Pancreas (tissue), 10 donors: ENCODE results near the gene CCSER1. TPM values are rescaled to one million over a fixed set of nuclear protein-coding genes. Genes with fewer than 3 reads are reported as not detected.

Experiments used
- ATAC-seq, 4 donors: fragments of 200-7000 bp; cut with Tn5 transposase; one replicate each; pipeline versions ENCODE4 v1.8.0 to v1.9.1; 2020; ENCODE audit warnings: mild to moderate bottlenecking in 4 of 4, moderate library complexity in 4 of 4
- DNase-seq, 6 donors: peaks; one replicate each; pipeline ENCODE4 v3.0.0-alpha.2; 2020
- FAIRE-seq: peaks from 2 replicates; lab custom pipeline; 2012; peaks lifted over from hg19 to GRCh38; lab: Jason Lieb, UNC
- H3K27ac ChIP-seq, 4 donors: fragments of 200-600 bp; sonication (generic); 1 replicate in 3 of 4; 2 replicates in 1 of 4; pipeline versions ENCODE4 v1.5.0 to v1.8.0; 2020
- H3K27me3 ChIP-seq, 4 donors: fragments of 200-600 bp; one replicate each; pipeline ENCODE4 v1.8.0; 2021
- H3K36me3 ChIP-seq, 3 donors: fragments of 200-600 bp; sonication (generic) in 1 of 3; one replicate each; pipeline versions ENCODE4 v1.5.0 to v1.8.0; 2020 to 2021
- H3K4me1 ChIP-seq, 3 donors: fragments of 200-600 bp; one replicate each; pipeline ENCODE4 v1.8.0; 2021
- H3K4me3 ChIP-seq, 4 donors: fragments of 200-600 bp; sonication (generic) in 2 of 4; one replicate each; pipeline versions ENCODE4 v1.5.0 to v1.8.0; 2020 to 2021
- H3K9me3 ChIP-seq, 4 donors: fragments of 200-600 bp; one replicate each; pipeline ENCODE4 v1.8.0; 2021
- CTCF ChIP-seq, 4 donors: fragments of 200-600 bp; sonication (generic) in 3 of 4; IDR thresholded peaks; one replicate each; pipeline versions ENCODE4 v1.5.0 to v1.8.0; 2021; ENCODE audit warnings: antibody characterized with exemption in 4 of 4
- WGBS, 2 donors: extraction: QIAGEN DNeasy Blood & Tissue Kit; methylation state at CpG; one replicate each; pipeline ENCODE4 v1.1.7; 2013; 5-methylcytosine and 5-hydroxymethylcytosine counted together
- intact Hi-C, 3 donors: fragments of 100-400 bp; cut with DNase I; formaldehyde crosslinking; loops; one replicate each; pipeline versions ENCODE4 v1.11.1 to v1.14.2; 2022
- polyA plus RNA-seq, 2 donors: library from polyadenylated mRNA; stranded (reverse); fragments of 200-250 nt; gene quantifications; one replicate each; pipeline ENCODE4 v1.2.3, GENCODE V29; 2013
- total RNA-seq, 6 donors: library from RNA; stranded (reverse); fragmentation: NEBNext Ultra II Directional in 4 of 6; extraction: Animal tissue kit (Norgen Biotek cat#: 25700) in 4 of 6; gene quantifications; one replicate each; pipeline versions ENCODE4 v1.2.1 to v1.2.4, GENCODE V29; 2021 to 2023
- donor health status: healthy with polysubstance abuse.
- donor health status: DM: no; HTN: no; CAD: no; lungs with moderate emphysema.
- donor health status: DM: no; HTN: no; CAD: no.
- donor health status: control.
- donor health status: control.
- donor health status: Bipolar disorder and iron deficiency.
- donor health status: DM: yes; HTN: yes; CAD: no.
- donor health status: DM: no; HTN: no; CAD: no.
- donor health status: DM: no; HTN: no; CAD: no.
- donor health status: DM: yes; HTN: yes; CAD: no.

CCSER1 gene
- total and polyA plus RNA-seq, 8 donors, result 0.99 to 12.7 (median 5.1) TPM

GRCh38 chr4:90245837-90246236, 118.6 kb downstream of the CCSER1 start:
- Histone ChIP-seq H3K4me3 (no peak overlapping the region), H3K27me3 (no peaks in the 10 kb centered on the region), H3K27ac (no peak overlapping the region), H3K4me1 (peaks cover 0 to 10% (median 4%) of the 10 kb centered on the region in 3 donors), H3K36me3 (no peaks in the 10 kb centered on the region), H3K9me3 (no peaks in the 10 kb centered on the region)
- DNase-seq, result no peak
- intact Hi-C loops, result no loop called here
- no peak for ATAC-seq
- no peak for TF ChIP-seq CTCF (IDR thresholded peaks at IDR 0.05)
- FAIRE-seq, result no peak
- 14 to 26% methylated on average over 1 of the region's 1 CpG for WGBS, 2 donors

- no peak for TF ChIP-seq CTCF (IDR thresholded peaks at IDR 0.05)
- Histone ChIP-seq H3K4me1 (peaks cover 0 to 10% (median 4%) of the 10 kb centered on the region in 3 donors), H3K27ac (no peak overlapping the region), H3K27me3 (no peaks in the 10 kb centered on the region), H3K36me3 (no peaks in the 10 kb centered on the region), H3K9me3 (no peaks in the 10 kb centered on the region), H3K4me3 (no peak overlapping the region)
- intact Hi-C loops, result no loop called here
- FAIRE-seq (no peak), DNase-seq (no peak), ATAC-seq (peak in 1 of 4 donors; percentile 17)
- 78 to 91% methylated on average over 3 of the region's 3 CpGs for WGBS, 2 donors
Observed at GRCh38 chr4:90246816-90247215, 119.6 kb downstream of the CCSER1 start.

- no peaks in the 10 kb centered on the region for H3K36me3 ChIP-seq
- FAIRE-seq (no peak), ATAC-seq (no peak), DNase-seq (no peak)
- WGBS, 2 donors, result 86 to 87% methylated on average over 2 of the region's 2 CpGs
- no peak for TF ChIP-seq CTCF (IDR thresholded peaks at IDR 0.05)
- no peaks in the 10 kb centered on the region for H3K27me3 ChIP-seq
- H3K9me3 ChIP-seq, result no peaks in the 10 kb centered on the region
- intact Hi-C loops, result no loop called here
- H3K4me1 ChIP-seq, result no peaks in the 10 kb centered on the region
- no peak overlapping the region for H3K27ac ChIP-seq
- no peak overlapping the region for H3K4me3 ChIP-seq
Observed at GRCh38 chr4:90254357-90254756, 127.2 kb downstream of the CCSER1 start.

GRCh38 chr4:90274175-90274574, 147.0 kb downstream of the CCSER1 start:
- Histone ChIP-seq H3K4me1 (peaks cover 0 to 7% (median 6%) of the 10 kb centered on the region in 3 donors), H3K36me3 (no peaks in the 10 kb centered on the region), H3K27ac (no peak overlapping the region), H3K4me3 (no peak overlapping the region), H3K9me3 (no peaks in the 10 kb centered on the region), H3K27me3 (no peaks in the 10 kb centered on the region)
- WGBS, 2 donors, result 14 to 15% methylated on average over 1 of the region's 1 CpG
- no peak for DNase-seq
- intact Hi-C loops, result no loop called here
- peak in 1 of 4 donors; percentile 50 for ATAC-seq
- TF ChIP-seq CTCF (IDR thresholded peaks at IDR 0.05), result no peak
- FAIRE-seq, result no peak

- H3K36me3 ChIP-seq, result no peaks in the 10 kb centered on the region
- H3K4me3 ChIP-seq, result no peak overlapping the region
- TF ChIP-seq CTCF (IDR thresholded peaks at IDR 0.05), result no peak
- DNase-seq, result no peak
- H3K27ac ChIP-seq, result no peak overlapping the region
- no peaks in the 10 kb centered on the region for H3K27me3 ChIP-seq
- 62 to 95% methylated on average over 3 of the region's 3 CpGs for WGBS, 2 donors
- no peak for FAIRE-seq
- H3K4me1 ChIP-seq, result peaks cover 0 to 6% (median 0%) of the 10 kb centered on the region in 3 donors
- ATAC-seq, result no peak
- H3K9me3 ChIP-seq, result no peaks in the 10 kb centered on the region
- intact Hi-C loops, result no loop called here
Observed at GRCh38 chr4:90280954-90281353, 153.8 kb downstream of the CCSER1 start.
